ENCODE data around the gene CYTH1.

GRCh38 chr17:78673395-78673794 is 108.7 kb downstream of the CYTH1 start:
- TF ChIP-seq CTCF (IDR thresholded peaks at IDR 0.05 in 2 of 3, conservative IDR thresholded peaks at IDR 0.05 in 1 of 3; ENCODE audit: control insufficient read depth in 2 of 3, extremely low read depth in 1 of 3, insufficient read depth in 1 of 3, low read depth in 3 of 3, low read length in 3 of 3) (no peak), PKNOX1 (IDR thresholded peaks at IDR 0.05) (no peak), YY1 (IDR thresholded peaks at IDR 0.05; ENCODE audit: low read depth, low read length) (no peak), EGR1 (IDR thresholded peaks at IDR 0.05; ENCODE audit: borderline replicate concordance in 1 of 2, low read depth in 2 of 2, low read length in 2 of 2) (no peak), SRF (IDR thresholded peaks at IDR 0.05; ENCODE audit: low read depth in 2 of 2, low read length in 2 of 2) (no peak), ATF2 (IDR thresholded peaks at IDR 0.05; ENCODE audit: low read length) (no peak), POLR2AphosphoS5 (IDR thresholded peaks at IDR 0.05; ENCODE audit: low read length) (0 out of 2 replicates have a peak, but pooled peaks have one; percentile 37), POLR2A (IDR thresholded peaks at IDR 0.05; ENCODE audit: low read depth, low read length) (no peak; the same call in 1 of the 2 replicates), MYC (IDR thresholded peaks at IDR 0.05; ENCODE audit: insufficient read depth, insufficient read length, insufficient replicate concordance, low read length, severe bottlenecking) (no peak), BACH1 (IDR thresholded peaks at IDR 0.05; ENCODE audit: borderline replicate concordance) (no peak), REST (IDR thresholded peaks at IDR 0.05; ENCODE audit: low read depth, low read length) (no peak)

Data from GM12878 (cell line).